IMR-90 (cell line): ENCODE results near the gene PSMA4. TPM values are rescaled to one million over a fixed set of nuclear protein-coding genes. Genes with fewer than 3 reads are reported as not detected.

Experiments used
- ATAC-seq: fragments of 200-7000 bp; cut with Tn5 transposase; 2 replicates; pipeline ENCODE4 v1.9.1; 2020; ENCODE audit warnings: low read depth, mild to moderate bottlenecking, moderate library complexity
- BruUV-seq: library from RNA; stranded (reverse); fragments of 400-500 nt; replicated peaks from 2 replicates; lab custom pipeline; 2021; lab: Mats Ljungman, UMichigan
- CTCF ChIA-PET: fragments of 300-600 bp; formaldehyde crosslinking; extraction: SDS; loops from one replicate; lab custom pipeline; 2021; ENCODE audit warnings: antibody characterized with exemption; lab: Yijun Ruan, JAX
- POLR2A ChIA-PET: fragments of 300-600 bp; sonication (Branson Sonifier 250); formaldehyde crosslinking; loops from one replicate; lab custom pipeline; 2022; ENCODE audit warnings: antibody characterized with exemption; ENCODE audit not compliant: unreplicated experiment; lab: Charles Lee
- DNase-seq: peaks from one replicate; pipeline ENCODE4 v3.0.0; 2013
- H2AFZ ChIP-seq: replicated peaks from 2 replicates; pipeline ENCODE3; 2013; ENCODE audit warnings: low read length, mild to moderate bottlenecking; ENCODE audit not compliant: poor library complexity
- H2AK5ac ChIP-seq: 2 replicates; pipeline ENCODE4 v1.6.1; 2013; ENCODE audit warnings: low read depth, low read length, inconsistent platforms
- H2AK9ac ChIP-seq: replicated peaks from 2 replicates; pipeline ENCODE3; 2013; ENCODE audit warnings: mild to moderate bottlenecking, low read depth, low read length, moderate library complexity; ENCODE audit not compliant: poor library complexity
- H2BK120ac ChIP-seq: 2 replicates; pipeline ENCODE4 v1.6.1; 2013; ENCODE audit warnings: low read depth, low read length, inconsistent platforms
- H2BK15ac ChIP-seq: 3 replicates; pipeline ENCODE4 v1.6.1; 2013; ENCODE audit warnings: low read depth, low read length, inconsistent platforms
- H2BK20ac ChIP-seq: 2 replicates; pipeline ENCODE4 v1.6.1; 2013; ENCODE audit warnings: low read depth, mild to moderate bottlenecking, inconsistent platforms, low read length, moderate library complexity
- H2BK5ac ChIP-seq: 2 replicates; pipeline ENCODE4 v1.6.1; 2013; ENCODE audit warnings: mild to moderate bottlenecking, low read depth, low read length, inconsistent platforms; ENCODE audit not compliant: poor library complexity, severe bottlenecking
- H3K14ac ChIP-seq: replicated peaks from 2 replicates; pipeline ENCODE4 v1.6.1; 2013; ENCODE audit warnings: low read depth, low read length, inconsistent platforms
- H3K18ac ChIP-seq: 2 replicates; pipeline ENCODE4 v1.6.1; 2013; ENCODE audit warnings: low read depth, low read length, control low read depth
- H3K23ac ChIP-seq: 2 replicates; pipeline ENCODE4 v1.6.1; 2013; ENCODE audit warnings: low read depth, low read length, inconsistent platforms
- H3K27ac ChIP-seq: 2 replicates; pipeline ENCODE4 v1.5.1; 2013; ENCODE audit warnings: mild to moderate bottlenecking, control low read depth, low read length; ENCODE audit not compliant: insufficient read depth
- H3K27me3 ChIP-seq: 2 replicates; pipeline ENCODE4 v1.6.1; 2013; ENCODE audit warnings: low read length; ENCODE audit not compliant: control insufficient read depth, insufficient read depth
- H3K36me3 ChIP-seq: 2 replicates; pipeline ENCODE4 v1.6.1; 2013; ENCODE audit warnings: low read length, mixed read lengths; ENCODE audit not compliant: control insufficient read depth, insufficient read depth
- H3K4ac ChIP-seq: 2 replicates; pipeline ENCODE4 v1.6.1; 2013; ENCODE audit warnings: low read depth, low read length, inconsistent platforms
- H3K4me1 ChIP-seq: 2 replicates; pipeline ENCODE4 v1.6.1; 2013; ENCODE audit warnings: low read length, mixed read lengths; ENCODE audit not compliant: control insufficient read depth, insufficient read depth
- H3K4me2 ChIP-seq: 2 replicates; pipeline ENCODE4 v1.6.1; 2013; ENCODE audit warnings: low read depth, mild to moderate bottlenecking, control low read depth, low read length, moderate library complexity
- H3K4me3 ChIP-seq: 2 replicates; pipeline ENCODE4 v1.5.1; 2013; ENCODE audit warnings: low read depth, mild to moderate bottlenecking, control low read depth, low read length, moderate library complexity; ENCODE audit not compliant: insufficient read depth
- H3K56ac ChIP-seq: 2 replicates; pipeline ENCODE4 v1.6.1; 2013; ENCODE audit warnings: low read length, inconsistent platforms; ENCODE audit not compliant: insufficient read depth; ENCODE audit errors: extremely low read depth
- H3K79me1 ChIP-seq, 2 experiments: 2 replicates each; pipeline ENCODE4 v1.6.1; 2013; ENCODE audit warnings: low read length in 2 of 2, inconsistent platforms in 1 of 2, low read depth in 1 of 2
- H3K9ac ChIP-seq: 2 replicates; pipeline ENCODE4 v1.6.1; 2013; ENCODE audit warnings: low read depth, low read length, control low read depth
- H3K9me1 ChIP-seq: 2 replicates; pipeline ENCODE4 v1.6.1; 2013; ENCODE audit warnings: low read length, inconsistent platforms; ENCODE audit not compliant: insufficient read depth
- H3K9me3 ChIP-seq: 2 replicates; pipeline ENCODE4 v1.6.1; 2013; ENCODE audit warnings: low read length; ENCODE audit not compliant: control insufficient read depth, insufficient read depth
- H4K20me1 ChIP-seq: 2 replicates; pipeline ENCODE4 v1.6.1; 2013; ENCODE audit warnings: low read length, inconsistent platforms; ENCODE audit not compliant: insufficient read depth
- H4K5ac ChIP-seq: 2 replicates; pipeline ENCODE4 v1.6.1; 2013; ENCODE audit warnings: mild to moderate bottlenecking, low read depth, low read length, control low read depth
- H4K8ac ChIP-seq, 2 experiments: 2 replicates each; pipeline ENCODE4 v1.6.1; 2013; ENCODE audit warnings: low read depth in 2 of 2, low read length in 2 of 2, control low read depth in 1 of 2, inconsistent platforms in 1 of 2
- H4K91ac ChIP-seq: 2 replicates; pipeline ENCODE4 v1.6.1; 2013; ENCODE audit warnings: low read depth, low read length, inconsistent platforms; ENCODE audit not compliant: insufficient read depth
- NFE2L2 ChIP-seq: fragments of 150-350 bp; IDR thresholded peaks from 2 replicates; pipeline ENCODE4 v1.6.1; 2016; ENCODE audit warnings: low read depth, mild to moderate bottlenecking, low read length
- SMC3 ChIP-seq: fragments of 150-350 bp; IDR thresholded peaks from 2 replicates; pipeline ENCODE4 v1.6.1; 2016; ENCODE audit warnings: low read depth, mild to moderate bottlenecking, antibody characterized with exemption, low read length, moderate library complexity
- dilution Hi-C: fragments of 300-500 bp; cut with HindIII; formaldehyde crosslinking; loops from one replicate; pipeline ENCODE4 v1.14.3; 2018; ENCODE audit warnings: low sequenced_read_pairs; ENCODE audit not compliant: unreplicated experiment
- in situ Hi-C: fragments of 300-500 bp; cut with MboI; formaldehyde crosslinking; loops from 3 replicates; pipeline ENCODE4 v1.14.3; 2019; ENCODE audit warnings: low sequenced_read_pairs, inconsistent platforms, mixed read lengths
- intact Hi-C: fragments of 100-400 bp; cut with micrococcal nuclease; formaldehyde crosslinking; loops from 2 replicates; pipeline ENCODE4 v1.10.0; 2022
- microRNA-seq, 2 experiments: library from miRNA; stranded (forward) in 1 of 2; unstranded in 1 of 2; fragments of 10-50 nt in 1 of 2; fragments of <30 nt in 1 of 2; gene quantifications in 1 of 2; microRNA quantifications in 1 of 2; one replicate each; pipeline versions ENCODE3 to v1.1.0; 2013 to 2020; ENCODE audit not compliant: insufficient read depth in 1 of 2, insufficient read length in 1 of 2, unreplicated experiment in 1 of 2
- polyA plus RNA-seq, 3 experiments: library from polyadenylated mRNA; depleted of rRNA; stranded (reverse); fragments of >200 nt; gene quantifications; 2 replicates each; pipeline ENCODE4 v1.2.3, GENCODE V29; 2012; ENCODE audit warnings: low replicate concordance in 1 of 3
- small RNA-seq, 5 experiments: library from RNA; depleted of rRNA; stranded (forward); fragments of <200 nt; gene quantifications; one replicate each; pipeline ENCODE3, GENCODE V24; 2012
- total RNA-seq: library from RNA; depleted of rRNA; stranded (reverse); fragments of >200 nt; gene quantifications from 2 replicates; pipeline ENCODE4 v1.2.3, GENCODE V29; 2012; rRNA removed

Gene PSMA4
- total and polyA plus RNA-seq, 2 of the 4 experiments (the other 2 are of a cell fraction) = 208 to 239 TPM

- Histone ChIP-seq H4K91ac (no peak overlapping the region), H3K4me3 (no peak overlapping the region), H2AFZ (no peak overlapping the region), H3K9ac (no peak overlapping the region), H3K4ac (no peak overlapping the region), H2BK120ac (no peak overlapping the region), H3K36me3 (no peaks in the 10 kb centered on the region), H4K20me1 (no peaks in the 10 kb centered on the region), H4K8ac (no peak overlapping the region), H3K27ac (no peak overlapping the region), H3K4me1 (no peaks in the 10 kb centered on the region), H3K14ac (no peak overlapping the region), H3K56ac (no peak overlapping the region), H3K79me1 (no peaks in the 10 kb centered on the region), H3K23ac (no peak overlapping the region), H4K5ac (no peak overlapping the region), H3K27me3 (peaks cover 2% of the 10 kb centered on the region; the same call in 1 of the 2 replicates), H3K18ac (no peak overlapping the region), H2AK5ac (no peak overlapping the region), H3K9me1 (no peaks in the 10 kb centered on the region), H2AK9ac (no peak overlapping the region), H3K9me3 (no peaks in the 10 kb centered on the region), H2BK20ac (no peak overlapping the region), H2BK15ac (no peak overlapping the region), H3K4me2 (no peak overlapping the region), H2BK5ac (no peak overlapping the region)
- POLR2A ChIA-PET = interaction anchor here (0.6 kb wide), 1 partner anchor 105 kb away, joined by 4 read pairs; no protein-coding TSS in a partner anchor
- intact Hi-C loops (no loop called here), dilution Hi-C loops (no loop called here), in situ Hi-C loops (no loop called here)
- DNase-seq (no peak), ATAC-seq (no peak)
- TF ChIP-seq SMC3 = no peak
- TF ChIP-seq NFE2L2 = no peak
- no TSS peak for BruUV-seq
- CTCF ChIA-PET = no interaction called here
These were observed 58.9 kb downstream of the PSMA4 start for GRCh38 chr15:78599189-78599588.

Small RNA genes within 50 kb of the gene (microRNA-seq; reads per million reads assigned to microRNA genes)
- gene AC067863.2 (ENCODE audit: insufficient read depth, insufficient read length) = not detected

Small RNA genes within 50 kb of the gene (small RNA-seq; reads per million reads assigned to genes)
- gene AC067863.2 = 0 reads per million in 5 experiments

Other genes starting within 250 kb of the PSMA4 start
- 102 and 124 TPM in 2 replicates for gene SKIC8, start 240.8 kb upstream of the PSMA4 start, total RNA-seq
- gene SKIC8, start 240.8 kb upstream of the PSMA4 start, polyA plus RNA-seq (2012; rRNA removed) = 69.9 and 72.2 TPM in 2 replicates
- gene CRABP1, start 200.1 kb upstream of the PSMA4 start, total RNA-seq = not detected in 2 replicates
- not detected in 2 replicates for gene CRABP1, start 200.1 kb upstream of the PSMA4 start, polyA plus RNA-seq (2012; rRNA removed)
- 12.2 and 23.6 TPM in 2 replicates for gene IREB2, start 102.2 kb upstream of the PSMA4 start, total RNA-seq
- gene IREB2, start 102.2 kb upstream of the PSMA4 start, polyA plus RNA-seq (2012; rRNA removed) = 10.0 and 13.5 TPM in 2 replicates
- gene HYKK, start 32.9 kb upstream of the PSMA4 start, total RNA-seq = 3.9 and 5.6 TPM in 2 replicates
- gene HYKK, start 32.9 kb upstream of the PSMA4 start, polyA plus RNA-seq (2012; rRNA removed) = 2.7 and 3.8 TPM in 2 replicates
- 0.54 and 1.4 TPM in 2 replicates for gene CHRNA5, start 25.1 kb downstream of the PSMA4 start, total RNA-seq
- 0.53 and 0.94 TPM in 2 replicates for gene CHRNA5, start 25.1 kb downstream of the PSMA4 start, polyA plus RNA-seq (2012; rRNA removed)
- gene CHRNA3, start 80.6 kb downstream of the PSMA4 start, total RNA-seq = not detected in 2 replicates
- gene CHRNA3, start 80.6 kb downstream of the PSMA4 start, polyA plus RNA-seq (2012; rRNA removed) = not detected in 2 replicates
- gene CHRNB4, start 100.8 kb downstream of the PSMA4 start, total RNA-seq = not detected in 2 replicates
- not detected in 2 replicates for gene CHRNB4, start 100.8 kb downstream of the PSMA4 start, polyA plus RNA-seq (2012; rRNA removed)